ENCODE measurements around the gene SLC12A7.

SLC12A7 gene

DNA sequence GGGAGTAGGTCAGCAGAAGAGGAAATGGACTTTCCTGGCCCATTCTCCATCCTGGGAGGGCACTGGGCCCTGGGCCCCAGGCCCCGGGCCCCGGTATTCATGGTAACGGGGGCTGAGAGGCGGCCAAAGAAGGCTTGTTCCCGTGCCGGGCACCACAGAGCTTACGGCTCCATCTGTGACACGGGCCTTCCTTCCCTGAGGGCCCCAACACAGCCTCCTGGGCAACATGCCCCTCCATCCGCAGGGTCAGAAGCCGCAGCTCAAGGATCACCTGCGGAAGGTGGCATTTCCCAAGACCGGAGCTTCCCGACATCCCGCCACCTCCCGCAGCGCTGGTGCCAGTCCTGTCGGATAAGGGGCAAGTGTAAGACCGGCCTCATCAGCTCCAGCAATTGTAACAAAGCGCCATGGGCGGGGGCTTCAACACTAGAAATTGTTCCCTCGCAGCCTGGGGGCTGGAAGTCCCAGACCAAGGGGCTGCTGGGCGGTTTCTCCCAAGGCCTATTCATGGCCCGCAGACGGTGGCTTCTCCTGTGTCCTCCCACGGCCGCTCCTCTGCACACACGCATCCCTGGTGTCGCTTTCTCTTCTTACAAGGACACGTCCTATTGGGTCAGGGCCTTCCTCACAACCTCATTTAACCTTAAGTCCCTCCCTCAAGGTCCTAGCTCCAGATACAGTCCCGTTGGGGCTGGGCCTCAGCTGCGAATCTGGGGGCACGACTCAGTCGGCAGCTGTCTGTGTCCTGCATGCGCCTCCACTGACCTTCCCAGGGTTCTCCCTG, 31.2 kb upstream of the SLC12A7 start:
- ChIA-PET CTCF (no interaction called here), POLR2A (no interaction called here)
- no peak for DNase-seq (ENCODE audit: low read depth, low spot score)
- H3K4me3 ChIP-seq (ENCODE audit: low read depth, low read length) = no peak overlapping the region
- TF ChIP-seq, protein P1, sequence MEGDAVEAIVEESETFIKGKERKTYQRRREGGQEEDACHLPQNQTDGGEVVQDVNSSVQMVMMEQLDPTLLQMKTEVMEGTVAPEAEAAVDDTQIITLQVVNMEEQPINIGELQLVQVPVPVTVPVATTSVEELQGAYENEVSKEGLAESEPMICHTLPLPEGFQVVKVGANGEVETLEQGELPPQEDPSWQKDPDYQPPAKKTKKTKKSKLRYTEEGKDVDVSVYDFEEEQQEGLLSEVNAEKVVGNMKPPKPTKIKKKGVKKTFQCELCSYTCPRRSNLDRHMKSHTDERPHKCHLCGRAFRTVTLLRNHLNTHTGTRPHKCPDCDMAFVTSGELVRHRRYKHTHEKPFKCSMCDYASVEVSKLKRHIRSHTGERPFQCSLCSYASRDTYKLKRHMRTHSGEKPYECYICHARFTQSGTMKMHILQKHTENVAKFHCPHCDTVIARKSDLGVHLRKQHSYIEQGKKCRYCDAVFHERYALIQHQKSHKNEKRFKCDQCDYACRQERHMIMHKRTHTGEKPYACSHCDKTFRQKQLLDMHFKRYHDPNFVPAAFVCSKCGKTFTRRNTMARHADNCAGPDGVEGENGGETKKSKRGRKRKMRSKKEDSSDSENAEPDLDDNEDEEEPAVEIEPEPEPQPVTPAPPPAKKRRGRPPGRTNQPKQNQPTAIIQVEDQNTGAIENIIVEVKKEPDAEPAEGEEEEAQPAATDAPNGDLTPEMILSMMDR (IDR thresholded peaks at IDR 0.05; ENCODE audit: insufficient read depth, low read length, missing control alignments) = no peak

DNA sequence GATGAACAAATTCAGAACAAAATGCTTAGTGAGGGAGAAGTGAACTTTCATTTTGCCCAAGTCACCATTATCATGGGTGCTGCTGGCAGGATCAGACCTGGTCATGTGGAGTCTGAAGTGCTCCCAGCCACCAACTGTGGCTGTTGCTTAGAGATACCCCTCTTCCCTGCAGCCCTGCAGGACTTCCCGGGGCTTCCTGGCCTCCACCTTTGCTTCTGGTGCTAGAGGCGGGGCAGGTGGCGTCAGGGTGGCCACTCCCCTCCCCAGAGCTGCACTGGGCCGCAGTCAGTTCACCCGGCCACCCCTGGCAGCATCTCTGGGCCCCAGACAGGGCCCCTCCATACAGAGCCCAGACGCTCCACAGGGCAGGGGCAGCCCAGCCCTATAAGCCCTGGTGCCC, 30.0 kb upstream of the SLC12A7 start:
- ChIA-PET POLR2A (no interaction called here), CTCF (interaction anchor here (2.5 to 4.0 kb wide), 2 partner anchors 207 to 219 kb away, joined by 20 to 34 read pairs; no protein-coding TSS in a partner anchor)
- TF ChIP-seq, protein P1 (IDR thresholded peaks at IDR 0.05; ENCODE audit: insufficient read depth, low read length, missing control alignments) = no peak
- H3K4me3 ChIP-seq (ENCODE audit: low read depth, low read length) = no peak overlapping the region
- no peak for DNase-seq (ENCODE audit: low read depth, low spot score)

DNA sequence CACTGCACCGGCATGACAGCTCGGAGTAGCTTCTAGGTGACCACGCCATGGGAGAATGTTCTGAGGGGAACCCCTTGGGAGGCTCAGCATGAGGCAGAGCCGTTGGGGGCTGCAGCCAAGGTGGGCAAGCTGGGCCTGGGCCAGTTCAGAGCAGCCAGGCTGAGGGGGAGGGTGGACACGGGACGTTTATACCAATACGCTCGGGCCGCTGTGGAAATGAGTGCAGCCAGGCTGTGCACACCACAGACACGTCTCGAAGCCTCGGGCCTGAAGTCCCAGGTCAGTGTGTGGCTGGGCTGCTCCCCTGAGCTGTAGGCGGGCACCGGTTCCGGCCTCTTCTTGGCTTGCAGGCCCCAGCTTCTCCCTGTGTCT, 28.9 kb upstream of the SLC12A7 start:
- no peak overlapping the region for H3K4me3 ChIP-seq (ENCODE audit: low read depth, low read length)
- TF ChIP-seq, protein P1 (IDR thresholded peaks at IDR 0.05; ENCODE audit: insufficient read depth, low read length, missing control alignments) = no peak
- ChIA-PET POLR2A (no interaction called here), CTCF (interaction anchor here (0.8 to 4.0 kb wide), 10 partner anchors 8 to 218 kb away, joined by 3 to 34 read pairs (median 4); no protein-coding TSS in a partner anchor)
- DNase-seq (ENCODE audit: low read depth, low spot score) = no peak

DNA sequence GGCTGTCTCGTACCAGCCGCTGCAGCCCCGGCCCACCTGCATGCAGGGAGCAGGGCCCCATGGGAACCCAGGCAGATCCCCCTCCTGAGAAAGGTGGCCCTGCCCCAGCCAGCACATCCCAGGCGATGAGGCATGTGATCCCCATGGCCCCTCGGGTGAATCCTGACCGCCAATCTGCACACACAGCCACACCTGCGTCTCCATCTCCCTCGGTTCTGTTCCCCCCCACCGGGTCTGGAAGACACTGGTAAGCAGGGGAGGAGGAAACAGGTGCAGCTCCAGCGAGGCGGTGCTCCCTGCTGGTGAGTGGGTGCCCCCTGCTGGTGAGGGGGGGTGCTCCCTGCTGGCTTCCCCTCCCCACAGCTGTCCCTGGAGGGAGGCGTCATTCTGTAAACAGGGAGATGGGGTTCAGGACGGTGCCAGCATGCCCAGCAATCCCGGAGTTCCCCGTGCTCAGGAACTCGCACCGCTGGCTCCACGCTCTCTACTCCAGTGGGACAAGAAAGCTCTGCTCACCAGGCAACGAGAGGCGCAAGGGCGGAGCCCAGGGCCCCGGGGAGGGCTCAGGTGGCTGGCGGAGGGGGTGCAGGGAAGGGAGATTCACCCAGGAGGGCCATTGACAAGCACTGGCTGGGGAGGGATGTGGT, 28.4 kb upstream of the SLC12A7 start:
- CTCF ChIA-PET = interaction anchor here (0.8 to 4.0 kb wide), 10 partner anchors 8 to 218 kb away, joined by 3 to 34 read pairs (median 4); no protein-coding TSS in a partner anchor
- H3K4me3 ChIP-seq (ENCODE audit: low read depth, low read length) = no peak overlapping the region
- DNase-seq (ENCODE audit: low read depth, low spot score) = no peak
- TF ChIP-seq, protein P1 (IDR thresholded peaks at IDR 0.05; ENCODE audit: insufficient read depth, low read length, missing control alignments) = peak; percentile 68
- POLR2A ChIA-PET = no interaction called here

DNA sequence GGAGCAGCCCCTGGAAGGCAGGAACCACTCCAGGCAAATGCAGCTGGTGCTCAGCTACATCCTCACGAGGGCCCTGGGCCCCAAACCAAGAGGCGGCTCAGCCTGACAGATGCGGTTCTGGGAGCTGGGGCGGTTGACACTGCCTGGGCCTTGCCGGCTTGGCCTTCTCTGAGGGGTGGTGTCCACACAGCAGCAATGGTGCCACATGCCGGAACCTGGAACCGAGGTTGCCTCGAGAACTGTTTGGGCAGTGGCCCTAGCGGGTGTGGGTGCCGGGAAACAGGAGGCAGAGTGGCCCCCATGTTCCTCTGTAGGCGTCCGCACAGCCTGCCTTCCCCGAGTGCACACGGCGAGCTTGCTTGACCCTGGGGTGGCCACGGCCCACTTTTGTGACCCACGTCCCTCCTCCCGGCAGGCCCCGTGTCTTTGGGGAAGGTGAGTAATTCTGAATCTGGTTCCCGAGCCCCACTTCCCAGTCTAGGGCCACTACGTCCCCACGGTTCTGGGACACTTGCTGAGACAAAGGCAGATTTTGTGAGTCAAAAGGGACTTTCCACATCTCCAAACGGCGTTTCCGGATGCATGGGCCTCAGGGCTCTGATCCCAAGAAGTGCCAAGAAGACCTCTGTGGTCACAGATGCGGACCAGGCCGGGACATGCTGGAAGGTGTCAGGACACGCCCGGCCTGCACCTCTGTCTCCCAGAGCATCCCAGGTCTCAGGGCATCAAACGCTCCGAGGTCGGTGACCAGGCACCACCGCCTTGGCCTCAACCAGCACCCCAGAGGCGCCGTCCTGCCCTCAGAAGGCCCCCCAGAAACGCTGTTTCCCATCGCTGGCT, 27.7 kb upstream of the SLC12A7 start:
- POLR2A ChIA-PET = no interaction called here
- no peak for DNase-seq (ENCODE audit: low read depth, low spot score)

More for the DNA sequence above, 27.7 kb upstream of the SLC12A7 start:
- TF ChIP-seq, protein P1 (IDR thresholded peaks at IDR 0.05; ENCODE audit: insufficient read depth, low read length, missing control alignments) = no peak
- no peak overlapping the region for H3K4me3 ChIP-seq (ENCODE audit: low read depth, low read length)
- CTCF ChIA-PET = interaction anchor here (0.9 to 4.0 kb wide), 8 partner anchors 9 to 217 kb away, joined by 3 to 34 read pairs (median 4); no protein-coding TSS in a partner anchor
